Measurements from ENCODE around the gene PLA2G4B. TPM values are rescaled to one million over a fixed set of nuclear protein-coding genes. Genes with fewer than 3 reads are reported as not detected.

Gene PLA2G4B
- total and polyA plus RNA-seq, 9 of the 15 experiments (the other 6 are each of a cell fraction or from before 2014, with no cell fraction given) = 0.07 to 6.1 (median 2.8) TPM

GRCh38 chr15:41804916-41805666, 33.6 kb upstream of the PLA2G4B start:
- Histone ChIP-seq H3K9me3 (replicated peaks; ENCODE audit: control insufficient read depth, insufficient read depth, low read depth, low read length) (no peaks in the 10 kb centered on the region), H2AFZ (ENCODE audit: low read depth, low read length) (no peak overlapping the region), H3K9me1 (ENCODE audit: control insufficient read depth, insufficient read depth, low read length) (no peaks in the 10 kb centered on the region), H3K4me2 (ENCODE audit: insufficient read depth, low read length) (no peak overlapping the region), H3K4me1 (replicated peaks in 1 of 2; ENCODE audit: control insufficient read depth in 2 of 2, insufficient read depth in 2 of 2, low read length in 2 of 2) (0 out of 5 replicates have a peak, but pooled peaks cover 0 to 3% of the 10 kb centered on the region in 2 experiments), H3K27me3 (ENCODE audit: control insufficient read depth in 2 of 2, insufficient read depth in 2 of 2, low read length in 2 of 2) (no peaks in the 10 kb centered on the region), H3K27ac (ENCODE audit: extremely low read depth, low read depth, low read length) (no peak overlapping the region), H4K20me1 (replicated peaks; ENCODE audit: control insufficient read depth, insufficient read depth, low read length) (no peaks in the 10 kb centered on the region), H3K9ac (ENCODE audit: insufficient read depth in 1 of 2, low read depth in 2 of 2, low read length in 2 of 2) (no peak overlapping the region), H3K79me2 (ENCODE audit: control insufficient read depth, insufficient read depth, low read length) (no peaks in the 10 kb centered on the region), H3K4me3 (no peak overlapping the region), H3K36me3 (ENCODE audit: control insufficient read depth, insufficient read depth, low read length) (no peaks in the 10 kb centered on the region)
- intact Hi-C loops (cut with micrococcal nuclease) = no loop called here
- ChIA-PET POLR2A (interaction anchor here (1.3 kb wide), 1 partner anchor 11 kb away, joined by 3 read pairs; no protein-coding TSS in a partner anchor), CTCF (ENCODE audit: low intra/inter-chr PET ratio) (no interaction called here)
- 67% methylated on average over 8 of the region's 8 CpGs for WGBS (ENCODE audit: insufficient coverage, low coverage, missing lambda C conversion rate)
- in situ Hi-C loops (cut with MboI) = loop anchor here (25.0 kb wide), 1 partner anchor 343 kb away; no protein-coding TSS in a partner anchor
- BruUV-seq (replicated peaks) = no TSS peak
- DNase-seq (ENCODE audit: extremely low read depth in 1 of 4, low spot score in 3 of 4) = peak in 1 of 4 experiments; percentile 31
- ATAC-seq = no peak
- FAIRE-seq = no peak
- TF ChIP-seq E2F6 (IDR thresholded peaks at IDR 0.05; ENCODE audit: borderline replicate concordance in 1 of 2, extremely low read depth in 1 of 2, insufficient read depth in 1 of 2, insufficient read length in 1 of 2, low read depth in 1 of 2, low read length in 1 of 2, poor library complexity in 1 of 2, severe bottlenecking in 1 of 2) (no peak), RFX5 (IDR thresholded peaks at IDR 0.05; ENCODE audit: low read depth, low read length) (no peak), CHD2 (IDR thresholded peaks at IDR 0.05; ENCODE audit: low read depth, low read length) (no peak), HDAC3 (IDR thresholded peaks at IDR 0.05; ENCODE audit: borderline replicate concordance, partially characterized antibody) (no peak), L3MBTL2 (IDR thresholded peaks at IDR 0.05) (no peak), HNRNPK (IDR thresholded peaks at IDR 0.05; ENCODE audit: low read depth, low read length, poor library complexity, severe bottlenecking) (no peak)
- TF ChIP-seq, protein P1, sequence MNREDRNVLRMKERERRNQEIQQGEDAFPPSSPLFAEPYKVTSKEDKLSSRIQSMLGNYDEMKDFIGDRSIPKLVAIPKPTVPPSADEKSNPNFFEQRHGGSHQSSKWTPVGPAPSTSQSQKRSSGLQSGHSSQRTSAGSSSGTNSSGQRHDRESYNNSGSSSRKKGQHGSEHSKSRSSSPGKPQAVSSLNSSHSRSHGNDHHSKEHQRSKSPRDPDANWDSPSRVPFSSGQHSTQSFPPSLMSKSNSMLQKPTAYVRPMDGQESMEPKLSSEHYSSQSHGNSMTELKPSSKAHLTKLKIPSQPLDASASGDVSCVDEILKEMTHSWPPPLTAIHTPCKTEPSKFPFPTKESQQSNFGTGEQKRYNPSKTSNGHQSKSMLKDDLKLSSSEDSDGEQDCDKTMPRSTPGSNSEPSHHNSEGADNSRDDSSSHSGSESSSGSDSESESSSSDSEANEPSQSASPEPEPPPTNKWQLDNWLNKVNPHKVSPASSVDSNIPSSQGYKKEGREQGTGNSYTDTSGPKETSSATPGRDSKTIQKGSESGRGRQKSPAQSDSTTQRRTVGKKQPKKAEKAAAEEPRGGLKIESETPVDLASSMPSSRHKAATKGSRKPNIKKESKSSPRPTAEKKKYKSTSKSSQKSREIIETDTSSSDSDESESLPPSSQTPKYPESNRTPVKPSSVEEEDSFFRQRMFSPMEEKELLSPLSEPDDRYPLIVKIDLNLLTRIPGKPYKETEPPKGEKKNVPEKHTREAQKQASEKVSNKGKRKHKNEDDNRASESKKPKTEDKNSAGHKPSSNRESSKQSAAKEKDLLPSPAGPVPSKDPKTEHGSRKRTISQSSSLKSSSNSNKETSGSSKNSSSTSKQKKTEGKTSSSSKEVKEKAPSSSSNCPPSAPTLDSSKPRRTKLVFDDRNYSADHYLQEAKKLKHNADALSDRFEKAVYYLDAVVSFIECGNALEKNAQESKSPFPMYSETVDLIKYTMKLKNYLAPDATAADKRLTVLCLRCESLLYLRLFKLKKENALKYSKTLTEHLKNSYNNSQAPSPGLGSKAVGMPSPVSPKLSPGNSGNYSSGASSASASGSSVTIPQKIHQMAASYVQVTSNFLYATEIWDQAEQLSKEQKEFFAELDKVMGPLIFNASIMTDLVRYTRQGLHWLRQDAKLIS (CRISPR knock-in tag; IDR thresholded peaks at IDR 0.05) = no peak
- TF ChIP-seq, protein P2, sequence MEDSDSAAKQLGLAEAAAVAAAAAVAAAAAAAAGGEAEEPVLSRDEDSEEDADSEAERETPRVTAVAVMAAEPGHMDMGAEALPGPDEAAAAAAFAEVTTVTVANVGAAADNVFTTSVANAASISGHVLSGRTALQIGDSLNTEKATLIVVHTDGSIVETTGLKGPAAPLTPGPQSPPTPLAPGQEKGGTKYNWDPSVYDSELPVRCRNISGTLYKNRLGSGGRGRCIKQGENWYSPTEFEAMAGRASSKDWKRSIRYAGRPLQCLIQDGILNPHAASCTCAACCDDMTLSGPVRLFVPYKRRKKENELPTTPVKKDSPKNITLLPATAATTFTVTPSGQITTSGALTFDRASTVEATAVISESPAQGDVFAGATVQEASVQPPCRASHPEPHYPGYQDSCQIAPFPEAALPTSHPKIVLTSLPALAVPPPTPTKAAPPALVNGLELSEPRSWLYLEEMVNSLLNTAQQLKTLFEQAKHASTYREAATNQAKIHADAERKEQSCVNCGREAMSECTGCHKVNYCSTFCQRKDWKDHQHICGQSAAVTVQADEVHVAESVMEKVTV (CRISPR knock-in tag; IDR thresholded peaks at IDR 0.05) = no peak
- TF ChIP-seq, protein P3, sequence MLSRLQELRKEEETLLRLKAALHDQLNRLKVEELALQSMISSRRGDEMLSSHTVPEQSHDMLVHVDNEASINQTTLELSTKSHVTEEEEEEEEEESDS (CRISPR knock-in tag; IDR thresholded peaks at IDR 0.05) = no peak
- TF ChIP-seq, protein P4, sequence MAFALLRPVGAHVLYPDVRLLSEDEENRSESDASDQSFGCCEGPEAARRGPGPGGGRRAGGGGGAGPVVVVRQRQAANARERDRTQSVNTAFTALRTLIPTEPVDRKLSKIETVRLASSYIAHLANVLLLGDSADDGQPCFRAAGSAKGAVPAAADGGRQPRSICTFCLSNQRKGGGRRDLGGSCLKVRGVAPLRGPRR (CRISPR knock-in tag; IDR thresholded peaks at IDR 0.05) = no peak
- TF ChIP-seq, protein P5, sequence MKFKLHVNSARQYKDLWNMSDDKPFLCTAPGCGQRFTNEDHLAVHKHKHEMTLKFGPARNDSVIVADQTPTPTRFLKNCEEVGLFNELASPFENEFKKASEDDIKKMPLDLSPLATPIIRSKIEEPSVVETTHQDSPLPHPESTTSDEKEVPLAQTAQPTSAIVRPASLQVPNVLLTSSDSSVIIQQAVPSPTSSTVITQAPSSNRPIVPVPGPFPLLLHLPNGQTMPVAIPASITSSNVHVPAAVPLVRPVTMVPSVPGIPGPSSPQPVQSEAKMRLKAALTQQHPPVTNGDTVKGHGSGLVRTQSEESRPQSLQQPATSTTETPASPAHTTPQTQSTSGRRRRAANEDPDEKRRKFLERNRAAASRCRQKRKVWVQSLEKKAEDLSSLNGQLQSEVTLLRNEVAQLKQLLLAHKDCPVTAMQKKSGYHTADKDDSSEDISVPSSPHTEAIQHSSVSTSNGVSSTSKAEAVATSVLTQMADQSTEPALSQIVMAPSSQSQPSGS (CRISPR knock-in tag; IDR thresholded peaks at IDR 0.05) = no peak

Data from K562 (cell line).